GM18909 (cell line): ENCODE results near the gene STEAP1B.

Experiments used
- ATAC-seq: cut with Tn5 transposase; IDR thresholded peaks from one replicate; pipeline ENCODE4 v1.9.1; 2021; ENCODE audit warnings: mild to moderate bottlenecking; ENCODE audit not compliant: unreplicated experiment, poor library complexity

The STEAP1B gene

GRCh38 chr7:22411977-22412693, 87.9 kb downstream of the STEAP1B start:
- no peak for ATAC-seq

- ATAC-seq: no peak
These were observed 93.3 kb downstream of the STEAP1B start for GRCh38 chr7:22406715-22407114.

GRCh38 chr7:22404421-22405023, 95.5 kb downstream of the STEAP1B start:
- ATAC-seq: no peak

- no peak for ATAC-seq
These were observed 96.6 kb downstream of the STEAP1B start for GRCh38 chr7:22403344-22403743.

- peak; percentile 48 for ATAC-seq
These were observed 97.7 kb downstream of the STEAP1B start for GRCh38 chr7:22402250-22402649.

- ATAC-seq: no peak
These were observed 98.9 kb downstream of the STEAP1B start for GRCh38 chr7:22400936-22401553.

GRCh38 chr7:22400150-22400814, 99.7 kb downstream of the STEAP1B start:
- ATAC-seq: no peak

GRCh38 chr7:22399546-22399945, 100.4 kb downstream of the STEAP1B start:
- no peak for ATAC-seq

- no peak for ATAC-seq
These were observed 100.9 kb downstream of the STEAP1B start for GRCh38 chr7:22399091-22399490.

GRCh38 chr7:22397981-22398380, 102.0 kb downstream of the STEAP1B start:
- ATAC-seq: no peak

GRCh38 chr7:22395222-22395621, 104.8 kb downstream of the STEAP1B start:
- no peak for ATAC-seq

- ATAC-seq: no peak
These were observed 105.2 kb downstream of the STEAP1B start for GRCh38 chr7:22394739-22395138.

- no peak for ATAC-seq
These were observed 105.9 kb downstream of the STEAP1B start for GRCh38 chr7:22393913-22394729.

GRCh38 chr7:22390516-22390915, 109.5 kb downstream of the STEAP1B start:
- no peak for ATAC-seq

- no peak for ATAC-seq
These were observed 110.1 kb downstream of the STEAP1B start for GRCh38 chr7:22389892-22390291.

- ATAC-seq: no peak
These were observed 112.4 kb downstream of the STEAP1B start for GRCh38 chr7:22387583-22387982.

- peak; percentile 54 for ATAC-seq
These were observed 113.1 kb downstream of the STEAP1B start for GRCh38 chr7:22386865-22387264.

GRCh38 chr7:22386206-22386858, 113.7 kb downstream of the STEAP1B start:
- peak; percentile 79 for ATAC-seq

GRCh38 chr7:22385326-22385725, 114.7 kb downstream of the STEAP1B start:
- no peak for ATAC-seq

- ATAC-seq: no peak
These were observed 119.7 kb downstream of the STEAP1B start for GRCh38 chr7:22380333-22380732.
